GM12873 (cell line): Measurements from ENCODE around the gene CRTAC1.

Experiments used
- TF ChIP-seq, protein P1 (sequence below): IDR thresholded peaks from 2 replicates; pipeline ENCODE4 v1.5.1; 2012; ENCODE audit warnings: low read depth, mild to moderate bottlenecking, moderate library complexity, low read length, control low read depth; ENCODE audit not compliant: insufficient read depth; ENCODE audit errors: missing control alignments

Gene CRTAC1

DNA sequence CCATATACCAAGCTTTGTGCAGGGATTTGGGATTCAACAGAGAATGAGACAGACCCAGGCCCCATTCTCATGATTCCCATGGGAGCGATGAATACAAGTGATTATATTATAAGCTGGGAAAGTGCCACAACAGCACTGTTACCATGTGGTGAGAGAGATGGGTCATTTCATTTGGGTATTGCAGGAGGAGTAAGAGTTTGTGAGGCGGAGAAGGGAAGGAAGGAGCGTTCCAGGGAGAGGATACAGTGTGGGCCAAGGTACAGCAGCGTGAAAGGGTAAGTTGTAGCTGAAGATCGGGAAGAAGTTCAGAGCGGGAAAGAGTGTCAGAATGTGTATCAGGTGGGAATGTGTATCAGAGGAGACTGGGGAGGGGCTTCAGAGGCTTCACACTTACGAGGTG is 142.3 kb downstream of the CRTAC1 start:
- TF ChIP-seq, protein P1, sequence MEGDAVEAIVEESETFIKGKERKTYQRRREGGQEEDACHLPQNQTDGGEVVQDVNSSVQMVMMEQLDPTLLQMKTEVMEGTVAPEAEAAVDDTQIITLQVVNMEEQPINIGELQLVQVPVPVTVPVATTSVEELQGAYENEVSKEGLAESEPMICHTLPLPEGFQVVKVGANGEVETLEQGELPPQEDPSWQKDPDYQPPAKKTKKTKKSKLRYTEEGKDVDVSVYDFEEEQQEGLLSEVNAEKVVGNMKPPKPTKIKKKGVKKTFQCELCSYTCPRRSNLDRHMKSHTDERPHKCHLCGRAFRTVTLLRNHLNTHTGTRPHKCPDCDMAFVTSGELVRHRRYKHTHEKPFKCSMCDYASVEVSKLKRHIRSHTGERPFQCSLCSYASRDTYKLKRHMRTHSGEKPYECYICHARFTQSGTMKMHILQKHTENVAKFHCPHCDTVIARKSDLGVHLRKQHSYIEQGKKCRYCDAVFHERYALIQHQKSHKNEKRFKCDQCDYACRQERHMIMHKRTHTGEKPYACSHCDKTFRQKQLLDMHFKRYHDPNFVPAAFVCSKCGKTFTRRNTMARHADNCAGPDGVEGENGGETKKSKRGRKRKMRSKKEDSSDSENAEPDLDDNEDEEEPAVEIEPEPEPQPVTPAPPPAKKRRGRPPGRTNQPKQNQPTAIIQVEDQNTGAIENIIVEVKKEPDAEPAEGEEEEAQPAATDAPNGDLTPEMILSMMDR, result no peak

DNA sequence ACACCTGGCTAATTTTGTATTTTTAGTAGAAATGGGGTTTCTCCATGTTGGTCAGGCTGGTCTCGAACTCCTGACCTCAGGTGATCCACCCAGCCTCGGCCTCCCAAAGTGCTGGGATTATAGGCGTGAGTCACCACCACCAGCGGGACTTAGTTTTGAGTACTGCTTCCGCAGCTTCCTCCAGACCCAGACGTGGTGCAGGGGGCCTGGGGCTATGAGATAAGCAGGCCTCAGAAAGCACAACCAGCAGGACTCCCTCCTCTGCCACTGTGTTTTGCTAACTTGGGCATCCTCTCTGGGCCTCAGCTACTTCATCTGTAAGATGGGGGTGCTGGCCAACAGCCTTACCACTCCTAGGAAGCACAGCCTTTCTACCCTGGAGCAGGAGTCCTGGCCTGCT is 143.0 kb downstream of the CRTAC1 start:
- TF ChIP-seq, protein P1, result no peak

DNA sequence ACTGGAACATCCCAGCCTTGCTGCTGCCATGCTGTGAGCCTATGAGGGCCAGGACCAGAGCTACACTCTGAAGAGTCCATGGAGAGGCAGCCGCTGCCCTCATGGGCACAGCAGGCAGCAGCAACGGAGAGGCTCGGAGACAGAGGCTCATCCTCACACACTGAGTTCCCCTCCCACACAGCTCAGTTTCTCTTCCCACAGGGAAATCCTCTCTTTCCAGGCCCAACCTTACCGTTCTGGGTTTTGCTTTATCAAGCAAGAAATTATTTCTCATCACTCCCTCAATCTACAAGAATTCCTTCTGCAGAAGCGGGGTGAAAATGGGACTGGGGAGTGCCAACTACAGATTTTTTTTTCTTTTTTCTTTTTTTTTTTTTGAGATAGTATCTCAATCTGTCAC is 144.1 kb downstream of the CRTAC1 start:
- TF ChIP-seq, protein P1, result no peak

DNA sequence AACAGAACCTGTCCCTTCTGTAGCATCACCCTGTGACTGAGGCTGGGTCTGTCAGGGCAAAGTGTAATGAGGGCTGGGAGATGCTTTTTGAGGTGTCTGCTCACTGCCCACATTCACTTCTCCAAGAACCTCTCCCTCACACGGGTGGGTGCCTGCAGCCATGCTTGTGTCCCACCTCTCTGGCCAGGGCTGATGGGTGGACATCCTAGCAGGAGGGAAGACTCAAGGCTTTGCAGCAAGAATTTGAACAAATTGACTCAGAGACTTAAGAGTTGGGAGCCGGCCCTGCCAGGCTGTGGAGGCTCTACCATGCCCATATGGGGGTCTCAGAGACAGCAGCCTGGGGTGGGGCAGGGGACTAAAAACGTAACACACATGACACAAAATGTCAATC is 147.3 kb downstream of the CRTAC1 start:
- TF ChIP-seq, protein P1, result no peak

DNA sequence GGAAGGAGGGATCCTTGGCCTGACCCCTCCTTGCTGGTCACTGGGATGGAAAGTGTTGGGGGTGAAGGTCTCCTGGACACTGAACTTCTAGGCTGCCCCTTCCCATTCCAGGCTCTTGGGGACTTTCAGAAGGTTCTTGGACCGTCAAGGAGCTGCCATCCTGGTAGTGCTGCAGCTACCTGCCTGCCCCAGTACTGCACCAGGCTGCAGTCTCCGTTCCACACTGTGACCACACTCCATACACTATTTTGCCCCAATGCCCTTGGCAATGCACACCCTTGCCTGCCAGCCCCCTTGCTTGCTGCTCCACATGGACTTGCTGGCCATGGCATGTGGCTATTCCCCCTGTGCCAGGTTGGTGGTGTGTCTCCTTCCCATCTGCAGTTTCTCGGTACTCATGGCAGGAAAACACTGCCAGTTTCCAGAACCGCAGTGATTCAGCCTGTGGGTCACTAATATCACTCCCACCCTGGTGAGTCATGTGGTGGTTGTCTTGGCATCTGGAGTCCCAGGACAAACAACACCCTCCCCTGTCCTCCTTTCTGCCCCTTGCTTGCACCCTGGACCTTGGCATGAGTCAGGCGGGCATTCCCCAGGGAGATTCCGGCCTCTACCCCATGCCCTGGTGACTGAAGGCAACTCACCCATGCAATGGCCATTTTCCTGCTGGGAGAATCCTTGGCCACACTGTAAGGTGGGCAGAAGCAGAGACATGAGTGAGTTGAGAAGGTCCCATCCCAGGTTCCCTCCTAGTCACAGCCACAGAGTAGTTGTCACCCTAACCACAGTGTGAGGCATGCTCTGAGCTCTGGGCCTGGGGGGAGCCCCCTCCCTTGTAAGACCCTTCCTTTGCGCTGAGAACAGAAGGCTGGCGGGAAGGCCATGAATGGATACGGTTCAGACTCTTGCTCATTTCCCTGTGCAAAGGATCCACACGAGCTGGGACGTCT is 148.0 kb downstream of the CRTAC1 start:
- TF ChIP-seq, protein P1, result no peak

DNA sequence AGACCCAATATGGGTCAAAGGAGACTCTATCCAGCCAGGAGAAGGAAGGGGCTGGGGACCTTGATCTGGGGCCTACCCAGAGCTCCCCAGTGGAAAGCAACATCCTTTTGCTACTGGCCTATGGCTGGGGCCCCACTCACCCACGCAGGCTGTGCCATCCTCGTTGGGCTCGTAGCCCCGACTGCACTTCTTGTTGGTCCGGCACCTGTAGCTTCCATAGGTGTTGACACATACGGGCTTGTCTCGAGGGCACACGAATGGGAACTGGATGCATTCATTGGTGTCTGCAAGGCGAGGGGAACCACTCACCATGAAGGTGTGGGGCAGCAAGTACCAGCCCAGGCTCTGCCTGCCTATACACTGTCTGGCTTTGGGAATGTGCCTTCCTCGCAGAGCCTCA is 150.3 kb downstream of the CRTAC1 start:
- TF ChIP-seq, protein P1, result no peak

DNA sequence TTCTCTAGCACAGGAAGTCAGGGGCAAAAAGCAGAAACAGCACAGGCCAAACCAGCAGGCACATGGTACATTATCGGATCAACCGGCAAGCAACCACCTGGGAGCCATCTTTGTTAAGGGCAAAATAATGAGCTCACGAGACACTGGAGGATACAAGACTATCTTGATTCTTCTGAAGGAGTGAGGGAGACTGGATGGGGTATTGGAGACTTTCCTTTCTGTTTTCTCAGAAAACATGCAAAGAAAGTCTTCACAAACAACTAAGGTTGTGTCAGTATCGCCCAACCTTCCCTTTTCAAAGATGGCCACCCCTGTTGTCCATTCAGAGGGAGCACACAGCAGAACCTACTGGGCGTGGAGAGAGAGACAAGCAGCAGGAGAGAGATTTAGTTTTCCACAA is 151.2 kb downstream of the CRTAC1 start:
- TF ChIP-seq, protein P1, result no peak
